HG03457 (cell line): ENCODE data around the gene ADORA1.

ENCODE experiments used
- ATAC-seq: cut with Tn5 transposase; IDR thresholded peaks from one replicate; pipeline ENCODE4 v1.9.1; 2021; ENCODE audit warnings: moderate number of reproducible peaks; ENCODE audit not compliant: unreplicated experiment

The ADORA1 gene

DNA sequence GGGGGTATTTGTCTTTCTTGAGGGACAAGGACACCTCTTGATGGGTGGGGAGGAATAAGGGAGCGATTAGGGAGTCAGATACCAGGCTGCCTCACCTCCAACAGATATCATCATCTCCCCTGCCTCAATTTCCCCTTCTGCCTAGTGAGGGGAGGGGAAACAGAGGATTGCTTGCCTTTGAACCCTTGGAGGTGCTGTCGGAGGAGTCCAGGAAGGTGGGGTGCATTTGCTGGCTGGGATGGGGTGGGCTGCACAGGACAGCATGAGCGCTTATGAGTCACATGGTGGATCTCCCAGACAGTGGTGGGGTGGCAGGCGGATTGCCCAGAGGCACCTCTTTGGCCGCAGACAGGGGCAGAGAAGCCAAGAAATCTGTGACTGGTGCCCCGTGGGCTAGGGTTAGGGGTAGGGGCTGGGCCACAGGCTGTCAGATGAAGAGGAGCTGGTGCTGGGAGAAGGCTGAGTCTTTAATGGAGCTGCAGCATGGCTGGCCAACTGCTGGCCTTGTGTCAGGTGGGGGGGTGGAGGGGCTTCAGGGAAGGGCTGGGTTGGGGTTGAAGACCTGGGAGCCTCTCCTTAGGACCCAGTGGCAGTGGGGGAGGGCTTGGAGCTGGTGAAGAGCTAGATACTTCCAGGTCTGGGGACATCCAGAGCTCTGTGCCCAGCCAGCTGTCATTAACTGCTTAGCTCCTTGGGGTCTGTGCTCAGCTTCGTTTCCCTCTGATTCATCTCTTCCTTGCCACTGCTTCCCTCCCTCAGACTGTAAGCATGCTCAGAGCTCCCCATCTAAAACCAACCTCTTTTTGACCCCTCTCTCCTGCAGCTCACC is 7.0 kb upstream of the ADORA1 start:
- ATAC-seq = no peak

DNA sequence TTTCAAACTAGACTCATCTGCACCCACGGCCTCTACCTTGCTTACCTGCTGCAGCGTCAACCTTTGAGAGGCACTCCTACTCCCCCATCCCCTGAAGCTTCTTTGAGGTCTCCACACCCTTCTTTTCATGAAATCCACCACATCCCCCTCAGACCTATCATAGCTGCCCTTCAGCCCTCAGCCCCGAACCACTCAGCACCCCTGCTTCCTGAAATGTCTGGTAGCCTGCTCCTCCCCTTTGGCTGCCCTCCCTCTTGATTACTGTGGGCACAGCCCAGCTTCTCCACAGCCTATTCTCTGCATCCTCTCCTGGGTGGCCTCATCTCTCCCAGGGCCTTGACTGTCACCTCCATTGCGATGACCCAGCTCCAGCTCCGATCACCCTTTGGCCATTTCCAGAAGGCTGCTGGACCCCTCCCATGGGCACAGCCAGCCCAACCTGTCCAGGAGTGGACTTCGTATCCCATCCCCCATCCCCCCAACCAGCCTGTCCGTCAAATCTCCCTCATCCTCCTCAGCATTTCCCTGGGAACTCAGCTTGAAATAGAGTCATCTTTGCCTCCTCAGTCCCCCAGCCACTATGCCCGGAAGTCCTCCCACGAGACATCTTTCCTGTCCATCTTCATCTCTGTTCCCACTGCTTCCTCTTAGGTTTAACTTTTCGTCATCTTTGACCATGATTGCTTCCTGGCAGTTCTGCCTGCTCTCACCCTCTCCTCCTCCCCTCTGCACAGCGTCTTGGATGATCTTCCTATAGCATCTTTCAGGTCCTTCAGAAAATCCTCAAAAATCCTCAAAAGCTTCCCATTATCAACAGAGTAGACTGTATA is 6.1 kb upstream of the ADORA1 start:
- ATAC-seq = no peak

DNA sequence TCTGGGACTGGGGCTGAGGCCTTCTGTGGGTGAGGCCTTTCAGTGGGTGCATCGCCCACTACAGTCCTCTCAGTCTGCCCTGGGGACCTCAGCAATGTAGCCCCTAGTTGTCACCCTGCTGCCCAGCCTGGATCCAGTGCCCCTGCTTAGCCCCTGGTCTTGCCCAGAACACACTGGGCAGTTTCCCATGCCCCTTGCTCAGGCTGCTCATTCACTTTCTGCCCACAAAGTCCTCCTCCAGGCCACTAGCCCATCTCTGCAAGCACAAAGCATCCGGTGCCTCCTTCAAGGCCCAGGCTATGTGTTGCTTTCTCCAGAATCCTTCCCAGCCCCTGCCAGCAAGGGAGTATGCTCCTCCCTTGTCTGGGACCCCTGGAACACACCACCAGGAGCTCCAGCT is 5.4 kb upstream of the ADORA1 start:
- ATAC-seq = no peak

DNA sequence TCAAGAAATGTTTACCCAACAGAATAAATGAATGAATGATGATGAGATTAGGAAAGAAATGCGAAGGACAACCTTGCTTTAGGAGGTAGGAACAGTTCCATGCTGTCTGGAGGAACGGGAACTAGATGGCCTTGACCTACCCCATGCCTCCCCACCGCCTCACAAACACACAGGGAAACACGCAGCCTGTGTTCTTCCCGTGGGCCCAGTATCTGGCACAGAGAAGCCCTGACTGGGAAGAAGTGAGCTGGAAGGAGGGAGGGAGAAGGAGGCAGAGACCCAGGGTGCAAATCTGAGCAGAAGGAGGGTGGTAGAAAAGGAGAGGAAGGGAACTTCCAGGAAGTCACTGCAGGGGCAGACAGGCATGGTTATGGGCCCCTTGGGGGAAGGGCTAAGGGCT is 3.5 kb upstream of the ADORA1 start:
- ATAC-seq = no peak

DNA sequence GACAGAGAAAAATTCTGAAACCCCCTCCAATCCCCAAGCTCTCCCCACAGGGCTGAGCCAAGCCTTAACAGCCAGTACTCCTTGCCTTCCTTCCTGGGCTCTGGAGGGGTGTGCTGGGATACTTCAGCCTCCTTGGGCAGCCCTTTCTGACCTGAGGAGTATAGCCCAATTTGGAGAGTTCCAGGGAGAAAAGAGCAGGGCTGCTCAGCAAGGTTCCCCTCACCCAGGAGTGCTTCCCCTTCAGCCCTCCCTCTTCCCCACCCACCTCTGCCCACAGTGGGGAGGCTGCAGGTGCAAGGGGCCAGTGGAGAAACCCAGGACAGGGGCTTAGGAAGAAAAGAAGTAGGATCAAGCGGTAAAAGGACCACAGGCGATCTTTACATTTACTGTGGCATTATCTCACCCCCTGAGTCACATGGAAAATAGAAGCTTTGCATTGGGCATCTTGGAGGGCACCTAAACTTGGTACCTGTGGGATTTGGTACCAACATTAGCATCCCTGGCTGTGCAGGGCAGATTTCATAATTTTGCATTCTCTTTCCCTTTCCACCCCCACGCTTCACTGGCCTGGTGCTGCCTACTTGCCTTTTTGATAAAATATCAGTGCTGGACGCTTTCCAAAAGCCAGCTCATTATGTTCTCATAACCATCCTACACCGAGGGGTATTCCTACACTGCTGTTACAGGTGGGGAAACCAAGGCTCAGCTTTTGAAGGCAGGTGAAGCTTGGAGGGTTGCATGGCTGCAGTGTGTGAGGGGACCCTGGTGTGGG is 2.8 kb upstream of the ADORA1 start:
- no peak for ATAC-seq

DNA sequence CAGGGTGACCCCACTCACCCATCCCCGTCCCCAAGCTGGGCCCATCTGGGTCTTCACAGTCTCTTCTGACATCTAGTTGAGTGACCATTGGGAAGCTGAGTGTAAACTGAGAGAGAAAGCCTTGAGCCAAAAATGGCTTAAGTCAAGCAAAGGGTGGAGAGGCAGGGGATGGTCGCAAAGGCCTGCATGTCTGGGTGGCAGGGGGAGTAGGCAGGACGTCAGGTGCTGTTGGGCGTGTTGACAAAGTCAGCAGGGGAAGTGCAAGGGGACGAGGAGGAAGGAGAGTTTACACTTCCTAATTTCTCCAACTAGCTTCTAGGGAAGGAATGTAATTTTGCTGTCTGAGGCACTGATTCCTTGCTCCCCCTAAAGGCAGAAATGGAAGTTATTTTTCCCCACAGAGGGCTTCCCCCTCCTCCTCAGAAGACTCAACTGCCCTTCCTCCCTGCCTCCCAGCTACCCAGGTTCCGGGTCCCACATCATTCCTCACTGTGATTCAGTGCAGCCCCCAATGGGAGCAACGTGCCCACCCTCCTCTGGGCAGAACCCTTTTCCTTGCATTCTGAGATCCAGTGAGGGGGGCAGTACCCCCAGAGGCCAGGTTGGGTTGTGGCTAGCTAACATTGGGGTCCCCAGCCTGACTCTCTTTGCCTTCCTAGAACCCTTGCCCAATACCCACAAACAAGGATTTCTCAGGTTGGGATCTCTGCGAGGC is 1.2 kb upstream of the ADORA1 start:
- no peak for ATAC-seq

DNA sequence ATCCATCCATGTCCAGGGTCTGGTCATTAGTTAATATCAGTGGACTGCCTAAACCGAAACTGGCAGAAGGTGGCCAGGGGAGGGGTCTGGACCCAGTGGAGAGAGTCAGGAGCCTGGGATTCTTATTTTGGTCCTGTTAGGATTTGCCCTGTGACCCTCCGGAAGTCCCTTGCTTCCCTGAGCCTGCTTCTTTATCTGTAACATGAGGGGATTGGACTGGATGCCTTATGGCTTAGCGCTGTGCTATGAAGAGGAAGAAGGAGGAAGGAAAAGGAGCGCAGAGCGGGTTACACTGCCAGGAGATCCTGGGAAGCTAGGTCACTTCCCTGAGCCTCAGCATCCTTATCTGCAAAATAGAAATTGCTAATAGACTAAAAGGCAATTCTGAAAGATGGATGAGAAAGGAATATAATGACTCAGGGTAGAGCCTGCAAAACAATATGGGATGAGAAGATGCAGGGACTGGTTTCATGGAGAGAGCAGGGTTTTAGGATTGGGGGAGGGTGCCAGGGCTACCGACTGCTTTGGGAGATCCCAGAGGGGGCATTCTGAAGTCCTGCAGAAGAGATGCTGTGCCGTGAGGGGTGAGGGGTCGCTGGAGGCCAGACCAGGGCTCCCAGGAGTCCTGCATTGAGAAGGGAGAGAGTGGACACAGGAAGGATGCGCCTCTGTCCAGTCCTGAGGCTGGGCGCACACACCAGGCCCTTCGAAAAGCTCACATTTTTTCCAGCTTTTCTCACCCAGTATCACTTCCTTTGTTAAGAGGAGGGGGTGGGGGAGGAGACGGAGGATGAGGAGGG is 460 bp upstream of the ADORA1 start:
- no peak for ATAC-seq

DNA sequence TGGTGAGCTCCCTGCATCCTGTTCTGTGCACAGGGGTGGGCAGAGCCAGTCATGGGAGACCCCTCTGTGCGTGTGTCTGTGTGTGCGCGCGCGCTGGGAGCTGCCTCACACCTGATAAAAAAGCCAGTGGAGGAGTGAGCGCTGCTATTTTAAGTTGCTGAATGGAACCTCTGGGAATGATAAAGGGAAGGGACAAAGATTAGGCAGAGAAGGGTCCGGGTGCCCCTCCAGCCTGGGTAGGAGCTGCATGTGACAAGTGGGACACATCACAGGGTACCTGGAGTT is 847 bp downstream of the ADORA1 start:
- ATAC-seq = no peak

DNA sequence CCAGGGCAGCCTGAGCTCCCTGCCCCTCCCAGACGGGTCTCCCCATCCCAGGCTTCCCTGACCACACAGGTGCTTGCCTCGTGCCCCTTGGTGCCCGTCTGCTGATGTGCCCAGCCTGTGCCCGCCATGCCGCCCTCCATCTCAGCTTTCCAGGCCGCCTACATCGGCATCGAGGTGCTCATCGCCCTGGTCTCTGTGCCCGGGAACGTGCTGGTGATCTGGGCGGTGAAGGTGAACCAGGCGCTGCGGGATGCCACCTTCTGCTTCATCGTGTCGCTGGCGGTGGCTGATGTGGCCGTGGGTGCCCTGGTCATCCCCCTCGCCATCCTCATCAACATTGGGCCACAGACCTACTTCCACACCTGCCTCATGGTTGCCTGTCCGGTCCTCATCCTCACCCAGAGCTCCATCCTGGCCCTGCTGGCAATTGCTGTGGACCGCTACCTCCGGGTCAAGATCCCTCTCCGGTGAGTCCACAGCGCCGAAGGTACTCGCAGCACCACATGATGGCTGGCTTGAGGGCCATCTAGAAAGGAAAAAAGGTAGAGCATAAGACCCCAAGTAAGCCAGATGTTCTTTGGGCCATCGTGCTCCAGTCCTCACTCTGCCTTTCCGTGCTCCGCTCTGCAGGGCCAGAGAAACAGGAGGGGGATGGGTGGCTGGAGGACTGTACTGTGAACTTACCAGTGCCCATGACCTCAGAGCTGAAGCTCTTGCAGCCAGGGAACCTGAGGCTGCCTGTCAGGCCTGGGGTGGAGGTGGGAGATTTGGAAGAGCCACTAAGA is 1.4 kb downstream of the ADORA1 start:
- no peak for ATAC-seq

DNA sequence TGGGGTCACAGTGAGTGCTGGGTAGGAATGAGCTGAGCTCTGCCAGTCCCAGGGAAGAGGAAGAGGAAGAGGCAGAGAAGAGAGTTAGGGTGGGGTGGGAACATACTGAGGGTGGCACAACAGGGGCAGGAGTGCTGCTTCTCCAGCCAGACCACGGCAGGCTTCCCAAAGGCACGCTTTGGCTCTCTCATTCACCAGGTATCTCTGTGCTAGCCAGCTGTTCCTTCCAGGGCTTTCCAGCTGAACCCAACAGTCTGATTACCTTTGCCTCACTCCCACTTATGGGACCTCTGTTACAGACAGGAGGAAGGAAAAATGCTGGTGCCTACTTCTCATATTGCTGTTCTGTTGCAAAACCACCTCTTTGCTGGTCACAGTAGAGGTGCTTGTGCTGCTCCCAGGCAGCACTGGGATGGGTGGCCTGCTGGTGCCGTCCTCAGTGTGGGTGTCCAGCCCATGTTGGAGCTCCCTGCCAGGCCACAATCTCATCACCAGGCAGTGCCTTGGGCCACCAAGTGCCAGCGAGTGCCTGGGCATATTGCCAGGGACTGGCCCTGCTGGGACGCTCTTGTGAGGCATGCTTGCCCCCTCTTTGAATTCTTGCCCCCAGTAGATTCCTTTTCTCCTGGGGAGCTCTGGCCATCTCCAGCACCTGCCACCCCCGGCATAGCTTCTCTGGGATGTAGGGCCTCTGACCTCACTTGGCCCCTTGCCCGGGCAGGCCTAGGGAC is 2.1 kb downstream of the ADORA1 start:
- ATAC-seq = no peak

DNA sequence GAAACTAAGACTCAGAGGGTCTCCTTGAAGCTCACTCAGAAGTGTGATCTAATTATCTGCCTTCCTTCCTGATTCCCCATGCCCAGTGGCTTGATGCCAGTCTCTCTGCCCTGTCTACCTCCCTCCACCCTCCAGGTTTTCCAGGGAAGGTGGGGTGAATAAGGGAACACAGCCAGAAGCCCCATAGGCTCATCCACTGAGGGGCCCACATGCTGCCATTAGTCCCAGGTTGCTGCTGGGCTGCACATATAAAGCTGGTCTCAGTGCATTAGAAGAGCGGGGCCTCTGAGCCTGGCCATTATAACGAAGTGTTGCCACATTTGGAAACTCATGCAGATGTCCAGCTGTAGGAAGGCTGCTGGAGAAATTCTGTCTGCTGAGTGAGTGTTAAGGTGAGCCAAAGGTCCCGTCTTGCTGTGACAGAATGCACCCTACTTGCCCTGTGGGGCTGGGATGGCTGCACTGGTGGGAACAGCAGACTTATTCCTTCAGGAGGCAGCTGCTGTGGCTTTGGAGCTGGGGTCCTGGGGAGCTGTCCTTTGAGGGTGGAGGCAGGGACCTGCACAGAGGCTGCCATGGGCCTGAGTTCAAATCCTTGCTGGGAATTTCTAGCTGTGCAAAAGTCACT is 2.9 kb downstream of the ADORA1 start:
- no peak for ATAC-seq

DNA sequence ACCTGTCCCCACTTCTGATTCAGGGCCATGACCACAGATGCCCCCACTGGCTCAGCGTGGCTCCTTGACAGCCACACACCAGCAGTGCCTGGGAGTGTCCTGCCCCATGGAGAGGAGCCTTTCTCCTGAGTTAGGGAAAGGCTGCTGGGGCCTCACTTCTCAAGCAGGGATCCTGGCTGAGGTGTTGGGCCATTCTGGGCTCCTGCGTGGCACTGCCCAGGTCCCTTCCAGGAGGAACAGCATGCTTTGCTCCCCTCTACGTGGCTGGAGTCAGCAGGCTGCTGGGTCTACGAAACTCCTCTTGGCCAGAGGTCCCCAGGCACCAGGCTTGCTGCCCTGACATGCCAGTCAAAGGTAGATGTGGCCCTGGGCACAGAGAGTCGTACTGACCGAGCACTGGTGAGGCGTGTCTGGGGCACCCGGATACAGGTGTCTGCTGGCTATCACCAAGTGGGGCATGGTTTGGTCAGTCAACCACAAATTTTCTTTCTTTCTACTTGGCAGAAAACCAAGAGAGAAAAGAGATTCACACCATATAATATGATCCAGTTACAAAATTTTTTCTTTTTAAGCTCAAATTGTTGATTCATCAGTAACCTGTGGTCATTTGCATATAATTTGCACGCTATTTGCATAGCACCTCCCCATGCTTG is 4.1 kb downstream of the ADORA1 start:
- no peak for ATAC-seq

DNA sequence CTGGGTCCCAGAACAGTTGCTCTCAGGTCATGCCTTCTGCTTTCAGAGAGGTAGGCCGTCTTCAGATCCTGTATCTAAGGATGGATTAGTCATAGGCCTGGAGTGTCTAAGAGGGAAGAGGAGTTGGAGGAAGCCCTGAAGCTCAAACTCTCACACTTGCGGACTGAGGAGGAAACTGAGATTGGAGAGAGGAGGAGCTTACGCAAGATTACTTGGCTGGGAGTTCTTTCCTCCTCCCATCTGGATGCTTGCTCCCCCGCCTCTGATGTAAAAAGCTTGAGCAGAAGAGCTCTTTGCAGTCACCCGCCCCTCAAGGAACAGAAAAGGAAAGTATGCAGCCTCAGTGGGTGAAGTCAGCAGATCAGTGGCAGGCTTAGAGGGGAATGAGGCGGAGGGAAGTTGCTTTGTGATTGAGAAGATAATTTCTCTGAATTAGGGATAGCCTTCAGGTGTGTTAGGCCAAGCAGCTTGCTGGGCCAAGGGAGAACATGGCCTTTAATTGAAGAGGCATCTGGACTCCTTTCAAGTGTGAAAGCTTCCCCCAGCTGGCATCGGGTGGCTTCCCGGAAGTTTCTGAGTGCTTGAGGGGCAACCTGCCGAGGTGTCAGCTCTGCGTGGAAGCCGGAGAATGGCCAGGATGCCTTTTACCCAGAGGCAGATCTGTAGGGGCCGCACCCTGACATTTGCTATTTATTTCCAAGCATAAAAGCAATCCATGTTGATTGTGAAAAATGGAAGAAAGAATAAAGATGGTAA is 6.6 kb downstream of the ADORA1 start:
- ATAC-seq = no peak

DNA sequence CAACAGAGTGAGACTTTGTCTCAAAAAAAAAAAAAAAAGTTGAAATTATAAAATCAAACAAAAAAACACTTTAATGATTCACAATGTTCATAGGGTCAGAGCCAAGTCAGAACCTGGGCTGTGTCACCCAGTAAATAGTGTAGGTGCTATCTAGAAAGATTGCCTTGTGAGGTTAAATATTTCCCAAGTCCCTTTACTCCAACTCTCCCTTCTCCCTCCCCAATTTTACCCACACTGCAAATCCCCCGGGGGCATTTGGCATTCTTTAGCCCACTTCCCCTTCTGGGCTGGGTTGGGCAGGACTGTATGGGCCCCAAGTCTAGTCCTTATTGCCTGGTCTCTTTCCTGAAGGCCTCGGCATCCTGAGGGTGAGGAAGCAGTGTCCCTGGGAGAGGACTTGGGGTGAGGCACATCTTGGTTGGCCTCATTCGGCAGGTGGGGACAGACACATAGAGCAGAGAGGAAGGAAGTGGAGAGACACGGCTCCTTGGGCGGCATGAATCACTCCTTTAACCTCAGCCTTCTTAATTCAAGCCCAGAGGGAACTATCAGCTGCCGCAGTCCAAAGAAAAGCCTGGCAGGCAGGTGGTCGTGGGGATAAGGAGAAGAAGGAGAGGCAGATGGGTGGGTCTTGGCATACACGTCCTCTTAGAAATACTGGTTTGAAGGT is 8.2 kb downstream of the ADORA1 start:
- no peak for ATAC-seq

DNA sequence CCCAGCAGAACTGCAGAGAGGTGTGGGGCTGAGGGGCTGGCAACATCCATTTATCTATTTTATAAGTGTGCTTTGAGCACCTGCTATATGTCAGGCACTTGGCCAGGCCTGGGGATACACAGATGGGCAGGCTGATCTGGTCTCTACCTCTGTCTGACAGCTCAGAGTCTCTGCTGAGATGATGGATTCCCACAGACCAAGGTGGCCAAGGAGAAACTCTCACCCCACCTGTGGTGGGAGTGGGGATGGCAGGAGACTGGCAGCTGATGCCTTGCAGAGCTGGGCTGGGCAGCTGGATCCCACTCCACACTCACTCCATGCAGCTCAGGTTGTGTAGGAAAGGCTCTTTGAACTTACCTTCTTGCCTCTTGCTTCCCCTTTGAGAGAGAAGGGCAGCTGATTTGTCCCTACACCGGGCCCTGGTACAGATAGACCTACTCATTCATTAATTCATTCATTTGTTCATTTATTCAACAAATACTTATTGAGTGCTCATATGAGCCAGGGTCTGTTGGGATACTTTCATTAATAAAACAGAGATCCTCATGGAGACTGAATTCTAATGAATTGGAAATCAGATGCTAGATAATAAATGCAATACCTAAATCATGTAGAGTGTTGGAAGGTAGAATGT is 9.0 kb downstream of the ADORA1 start:
- no peak for ATAC-seq

DNA sequence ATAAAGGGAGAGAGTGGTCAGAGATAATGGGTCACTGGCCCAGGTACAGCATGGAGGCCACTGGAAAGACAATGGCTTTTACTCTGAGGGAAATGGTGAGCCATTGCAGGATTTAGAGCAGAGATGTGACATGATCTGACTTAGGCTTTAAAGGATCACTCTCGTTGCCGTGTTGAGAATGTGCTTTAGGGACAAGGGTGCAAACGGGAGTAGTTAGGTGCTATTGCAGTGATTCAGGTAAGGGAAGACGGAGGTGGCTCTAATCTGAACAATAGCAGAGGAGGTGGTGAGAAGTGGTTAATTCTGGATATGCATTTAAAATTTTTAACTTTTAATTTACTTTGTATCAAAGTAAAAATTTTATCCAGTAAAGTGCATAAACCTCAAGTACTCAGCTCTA is 9.8 kb downstream of the ADORA1 start:
- ATAC-seq = no peak
